HG03521 (cell line): ENCODE measurements around the gene DHX40.
"Not testable (repeated sequence)": the region's sequence is repeated elsewhere in the genome, so short reads cannot be mapped to it uniquely, and the experiment has no call there.

ENCODE experiments used
- ATAC-seq: cut with Tn5 transposase; IDR thresholded peaks from one replicate; pipeline ENCODE4 v1.9.1; 2021; ENCODE audit warnings: mild to moderate bottlenecking, moderate library complexity; ENCODE audit not compliant: unreplicated experiment

The DHX40 gene

GRCh38 chr17:59627770-59628171 is 62.4 kb downstream of the DHX40 start:
- no peak for ATAC-seq

- no peak for ATAC-seq
Observed at GRCh38 chr17:59629174-59629573, 63.8 kb downstream of the DHX40 start.

GRCh38 chr17:59631276-59631675 is 65.9 kb downstream of the DHX40 start:
- no peak for ATAC-seq

- ATAC-seq = no peak
Observed at GRCh38 chr17:59632398-59632797, 67.0 kb downstream of the DHX40 start.

GRCh38 chr17:59633658-59634359 is 68.4 kb downstream of the DHX40 start:
- no peak for ATAC-seq

GRCh38 chr17:59634632-59635541 is 69.5 kb downstream of the DHX40 start:
- no peak for ATAC-seq

GRCh38 chr17:59637611-59638310 is 72.4 kb downstream of the DHX40 start:
- ATAC-seq = no peak

- no peak for ATAC-seq
Observed at GRCh38 chr17:59638553-59638952, 73.1 kb downstream of the DHX40 start.

GRCh38 chr17:59641799-59642484 is 76.5 kb downstream of the DHX40 start:
- ATAC-seq = peak; percentile 85

- ATAC-seq = no peak
Observed at GRCh38 chr17:59642565-59642964, 77.2 kb downstream of the DHX40 start.

- no peak for ATAC-seq
Observed at GRCh38 chr17:59643159-59644140, 78.0 kb downstream of the DHX40 start.

- ATAC-seq = no peak
Observed at GRCh38 chr17:59647288-59647687, 81.9 kb downstream of the DHX40 start.

- no peak for ATAC-seq
Observed at GRCh38 chr17:59649886-59650285, 84.5 kb downstream of the DHX40 start.

GRCh38 chr17:59650642-59651041 is 85.2 kb downstream of the DHX40 start:
- no peak for ATAC-seq

GRCh38 chr17:59651346-59651745 is 85.9 kb downstream of the DHX40 start:
- no peak for ATAC-seq

GRCh38 chr17:59652119-59652518 is 86.7 kb downstream of the DHX40 start:
- ATAC-seq = no peak

- ATAC-seq = not testable (repeated sequence)
Observed at GRCh38 chr17:59656624-59657023, 91.2 kb downstream of the DHX40 start.
